ENCODE results near the gene SKIDA1. TPM values are rescaled to one million over a fixed set of nuclear protein-coding genes. Genes with fewer than 3 reads are reported as not detected.

Gene SKIDA1
- total and polyA plus RNA-seq, 3 donors from 2014 or later = 4.7 to 6.9 (median 6.6) TPM

- 14 to 17% methylated on average over 10 of the region's 10 CpGs for WGBS, 2 donors
- peaks cover 17% of the 10 kb centered on the region for H3K4me1 ChIP-seq
- DNase-seq = no peak
- H3K9me3 ChIP-seq = no peaks in the 10 kb centered on the region
- H3K27me3 ChIP-seq = no peaks in the 10 kb centered on the region
- peak overlapping the region; percentile 84 to 93 for H3K4me3 ChIP-seq
- TF ChIP-seq CTCF (IDR thresholded peaks at IDR 0.05) = no peak
- no peaks in the 10 kb centered on the region for H3K36me3 ChIP-seq (ENCODE audit: low read depth, missing control alignments)
- intact Hi-C loops (cut with DNase I; ENCODE audit: low total_unique reads) = loop anchor here (10.0 kb wide), 1 partner anchor 722 kb away; no protein-coding TSS in a partner anchor
- H3K27ac ChIP-seq = peak overlapping the region; percentile 97 to 100
Measured at GRCh38 chr10:21532694-21533466, 7.4 kb upstream of the SKIDA1 start.

GRCh38 chr10:21531164-21531563 lies 5.7 kb upstream of the SKIDA1 start:
- Histone ChIP-seq H3K27ac (peak overlapping the region in 1 of 2 donors; percentile 100), H3K9me3 (no peaks in the 10 kb centered on the region), H3K4me1 (peaks cover 17% of the 10 kb centered on the region), H3K36me3 (ENCODE audit: low read depth, missing control alignments) (no peaks in the 10 kb centered on the region), H3K27me3 (no peaks in the 10 kb centered on the region), H3K4me3 (no peak overlapping the region)
- no peak for DNase-seq
- intact Hi-C loops (cut with DNase I; ENCODE audit: low total_unique reads) = loop anchor here (10.0 kb wide), 1 partner anchor 724 kb away; no protein-coding TSS in a partner anchor
- TF ChIP-seq POLR2A (IDR thresholded peaks at IDR 0.05) (no peak), CTCF (IDR thresholded peaks at IDR 0.05) (no peak)
- 86 to 89% methylated on average over 1 of the region's 1 CpG for WGBS, 2 donors

GRCh38 chr10:21530641-21531040 lies 5.2 kb upstream of the SKIDA1 start:
- H3K27me3 ChIP-seq = no peaks in the 10 kb centered on the region
- intact Hi-C loops (cut with DNase I; ENCODE audit: low total_unique reads) = loop anchor here (10.0 kb wide), 1 partner anchor 724 kb away; no protein-coding TSS in a partner anchor
- no peaks in the 10 kb centered on the region for H3K36me3 ChIP-seq (ENCODE audit: low read depth, missing control alignments)
- TF ChIP-seq POLR2A (IDR thresholded peaks at IDR 0.05) (no peak), CTCF (IDR thresholded peaks at IDR 0.05) (no peak)
- 96 to 100% methylated on average over 1 of the region's 1 CpG for WGBS, 2 donors
- H3K9me3 ChIP-seq = no peaks in the 10 kb centered on the region
- peaks cover 17% of the 10 kb centered on the region for H3K4me1 ChIP-seq
- H3K4me3 ChIP-seq = no peak overlapping the region
- no peak for DNase-seq
- H3K27ac ChIP-seq = peak overlapping the region in 1 of 2 donors; percentile 100

GRCh38 chr10:21530168-21530567 lies 4.7 kb upstream of the SKIDA1 start:
- Histone ChIP-seq H3K4me3 (no peak overlapping the region), H3K36me3 (ENCODE audit: low read depth, missing control alignments) (no peaks in the 10 kb centered on the region), H3K27me3 (no peaks in the 10 kb centered on the region), H3K27ac (peak overlapping the region in 1 of 2 donors; percentile 100), H3K9me3 (no peaks in the 10 kb centered on the region), H3K4me1 (peaks cover 17% of the 10 kb centered on the region)
- intact Hi-C loops (cut with DNase I; ENCODE audit: low total_unique reads) = loop anchor here (10.0 kb wide), 1 partner anchor 725 kb away; no protein-coding TSS in a partner anchor
- no peak for DNase-seq
- WGBS, 2 donors = 94 to 95% methylated on average over 1 of the region's 1 CpG
- TF ChIP-seq POLR2A (IDR thresholded peaks at IDR 0.05) (no peak), CTCF (IDR thresholded peaks at IDR 0.05) (no peak)
